ENCODE results near the gene SNUPN. TPM values are rescaled to one million over a fixed set of nuclear protein-coding genes. Genes with fewer than 3 reads are reported as not detected.

The SNUPN gene
- total RNA-seq, 2 experiments from 2014 or later: 44.4 to 71.1 TPM

DNA sequence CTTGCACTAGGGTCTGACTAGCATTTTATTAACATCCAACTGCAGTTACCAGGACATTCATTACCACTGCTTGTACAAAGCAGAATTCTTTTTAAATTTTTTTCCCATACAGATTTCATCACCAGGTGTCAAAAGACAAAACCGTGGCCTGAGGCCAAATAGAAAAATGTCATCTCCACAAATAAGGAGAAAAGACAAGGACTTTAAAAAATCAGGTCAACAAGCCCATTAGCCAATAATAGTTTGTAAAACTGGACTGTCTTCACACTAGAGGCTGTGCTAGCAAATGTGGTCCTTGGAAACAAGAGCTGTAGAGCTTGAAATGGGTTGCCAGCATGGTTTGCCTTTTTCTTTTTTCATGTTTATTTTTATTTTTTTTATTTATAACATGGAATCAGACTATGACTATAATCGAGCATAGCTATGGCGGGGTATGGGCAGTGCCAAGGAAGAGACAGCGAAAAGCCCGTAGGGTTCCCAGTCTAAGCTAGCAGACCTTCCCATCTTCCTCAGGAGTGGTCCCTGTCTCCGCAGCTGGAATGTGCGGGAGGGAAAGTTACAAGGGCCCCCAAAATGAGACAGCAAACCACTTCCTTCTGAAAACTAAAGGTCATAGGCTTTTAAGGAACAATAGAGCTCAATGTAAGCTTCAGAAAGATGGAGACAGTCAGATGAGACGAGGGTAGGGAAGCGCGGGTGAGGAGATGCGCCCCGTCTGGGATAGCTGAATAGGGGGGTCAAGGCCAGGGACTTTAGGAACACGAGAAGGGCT lies 47.9 kb downstream of the SNUPN start:
- Histone ChIP-seq H3K27ac (ENCODE audit: low read depth, low read length, poor library complexity, severe bottlenecking) (peak overlapping the region; percentile 71), H3K4me3 (ENCODE audit: low read depth, low read length, poor library complexity, severe bottlenecking) (peak overlapping the region; percentile 88), H3K79me2 (ENCODE audit: insufficient read depth, low read depth, low read length) (peaks cover 40% of the 10 kb centered on the region), H3K36me3 (ENCODE audit: insufficient read depth, low read length) (peaks cover 6% of the 10 kb centered on the region; the same call in 1 of the 2 replicates), H3K4me1 (ENCODE audit: insufficient read depth, low read length, poor library complexity, severe bottlenecking) (peaks cover 14% of the 10 kb centered on the region), H3K9me2 (ENCODE audit: insufficient read depth, low read length) (no peaks in the 10 kb centered on the region), H2AFZ (ENCODE audit: low read length) (peak overlapping the region; percentile 80; the same call in 1 of the 2 replicates), H3K4me2 (ENCODE audit: low read length) (peak overlapping the region; percentile 86), H3K9me3 (ENCODE audit: low read length) (no peaks in the 10 kb centered on the region), H4K20me1 (ENCODE audit: insufficient read depth, low read length) (no peaks in the 10 kb centered on the region)
- no peak for TF ChIP-seq EZH2phosphoT487 (IDR thresholded peaks at IDR 0.05; ENCODE audit: borderline replicate concordance, low read depth, low read length)
- TF ChIP-seq, protein P1, sequence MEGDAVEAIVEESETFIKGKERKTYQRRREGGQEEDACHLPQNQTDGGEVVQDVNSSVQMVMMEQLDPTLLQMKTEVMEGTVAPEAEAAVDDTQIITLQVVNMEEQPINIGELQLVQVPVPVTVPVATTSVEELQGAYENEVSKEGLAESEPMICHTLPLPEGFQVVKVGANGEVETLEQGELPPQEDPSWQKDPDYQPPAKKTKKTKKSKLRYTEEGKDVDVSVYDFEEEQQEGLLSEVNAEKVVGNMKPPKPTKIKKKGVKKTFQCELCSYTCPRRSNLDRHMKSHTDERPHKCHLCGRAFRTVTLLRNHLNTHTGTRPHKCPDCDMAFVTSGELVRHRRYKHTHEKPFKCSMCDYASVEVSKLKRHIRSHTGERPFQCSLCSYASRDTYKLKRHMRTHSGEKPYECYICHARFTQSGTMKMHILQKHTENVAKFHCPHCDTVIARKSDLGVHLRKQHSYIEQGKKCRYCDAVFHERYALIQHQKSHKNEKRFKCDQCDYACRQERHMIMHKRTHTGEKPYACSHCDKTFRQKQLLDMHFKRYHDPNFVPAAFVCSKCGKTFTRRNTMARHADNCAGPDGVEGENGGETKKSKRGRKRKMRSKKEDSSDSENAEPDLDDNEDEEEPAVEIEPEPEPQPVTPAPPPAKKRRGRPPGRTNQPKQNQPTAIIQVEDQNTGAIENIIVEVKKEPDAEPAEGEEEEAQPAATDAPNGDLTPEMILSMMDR (conservative IDR thresholded peaks at IDR 0.05; ENCODE audit: low read length): no peak
- peak; percentile 28 for DNase-seq (ENCODE audit: low spot score)
- CTCF ChIA-PET (ENCODE audit: unreplicated experiment): interaction anchor here (0.5 to 0.9 kb wide), 2 partner anchors 20 to 63 kb away, joined by 3 read pairs; partner anchors contain the start of gene IMP3
- POLR2A ChIA-PET: interaction anchor here (0.6 to 1.3 kb wide), 4 partner anchors 16 to 126 kb away, joined by 5 to 6 read pairs (median 6); partner anchors contain the start of genes IMP3 and SIN3A
- intact Hi-C loops (cut with micrococcal nuclease; ENCODE audit: unreplicated experiment): loop anchor here (2.0 kb wide), 3 partner anchors 47 to 127 kb away; partner anchors contain the start of genes IMP3, SIN3A and SNUPN
- TSS peak; percentile 69 for BruUV-seq (replicated peaks)

DNA sequence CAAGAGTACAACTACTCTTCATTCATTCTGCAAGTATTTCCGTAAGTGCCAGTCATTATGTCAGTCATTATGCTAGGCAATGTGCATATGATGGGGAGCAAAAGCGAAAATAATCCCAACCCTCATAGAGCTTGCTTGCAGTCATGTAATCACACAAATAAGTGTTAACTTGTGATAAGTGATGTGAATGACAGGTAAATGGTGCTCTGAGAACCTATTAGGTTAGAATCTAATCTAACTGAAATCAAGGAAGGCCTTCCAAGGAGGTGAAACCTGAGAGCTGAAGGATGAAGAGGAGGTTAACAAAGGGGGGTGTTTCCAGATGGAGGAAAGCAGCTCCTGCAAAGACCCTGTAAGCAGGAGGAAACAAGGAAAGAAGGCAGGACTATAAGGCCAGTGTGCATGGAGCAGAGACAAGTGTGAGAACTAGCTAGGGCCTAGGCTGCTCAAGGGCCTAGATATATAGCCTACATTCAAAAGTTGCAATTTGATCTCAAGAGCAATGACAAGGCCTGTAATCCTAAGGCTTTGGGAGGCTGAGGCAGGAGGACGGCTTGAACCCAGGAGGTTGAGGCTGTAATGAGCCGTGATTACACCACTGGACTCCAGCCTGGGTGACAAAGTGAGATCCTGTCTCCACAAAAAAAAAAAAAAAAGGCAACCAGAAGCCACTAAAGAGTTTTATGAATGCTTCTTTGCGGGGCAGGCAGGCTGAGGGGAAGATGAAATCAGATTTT lies 51.7 kb downstream of the SNUPN start:
- intact Hi-C loops (cut with micrococcal nuclease; ENCODE audit: unreplicated experiment): no loop called here
- POLR2A ChIA-PET: interaction anchor here (0.6 kb wide), 1 partner anchor 76 kb away, joined by 4 read pairs; no protein-coding TSS in a partner anchor
- no TSS peak for BruUV-seq (replicated peaks)
- Histone ChIP-seq H3K36me3 (ENCODE audit: insufficient read depth, low read length) (peaks cover 28% of the 10 kb centered on the region), H4K20me1 (ENCODE audit: insufficient read depth, low read length) (no peaks in the 10 kb centered on the region), H2AFZ (ENCODE audit: low read length) (no peak overlapping the region), H3K4me1 (ENCODE audit: insufficient read depth, low read length, poor library complexity, severe bottlenecking) (peaks cover 9% of the 10 kb centered on the region), H3K4me3 (ENCODE audit: low read depth, low read length, poor library complexity, severe bottlenecking) (no peak overlapping the region), H3K9me2 (ENCODE audit: insufficient read depth, low read length) (no peaks in the 10 kb centered on the region), H3K27ac (ENCODE audit: low read depth, low read length, poor library complexity, severe bottlenecking) (no peak overlapping the region), H3K4me2 (ENCODE audit: low read length) (no peak overlapping the region), H3K9me3 (ENCODE audit: low read length) (no peaks in the 10 kb centered on the region), H3K79me2 (ENCODE audit: insufficient read depth, low read depth, low read length) (peaks cover 71% of the 10 kb centered on the region)
- TF ChIP-seq, protein P1 (conservative IDR thresholded peaks at IDR 0.05; ENCODE audit: low read length): no peak
- TF ChIP-seq EZH2phosphoT487 (IDR thresholded peaks at IDR 0.05; ENCODE audit: borderline replicate concordance, low read depth, low read length): no peak
- CTCF ChIA-PET (ENCODE audit: unreplicated experiment): no interaction called here
- DNase-seq (ENCODE audit: low spot score): no peak
